Activated CD4-positive, alpha-beta T cell treated with anti-CD3 and anti-CD28 coated beads, Interleukin-2, amount 10 ng/mL, durations not matched to agents 7 days and 5 days (primary cell): ENCODE measurements around the gene WDR12. TPM values are rescaled to one million over a fixed set of nuclear protein-coding genes. Genes with fewer than 3 reads are reported as not detected.
"Not testable (repeated sequence)": the region's sequence is repeated elsewhere in the genome, so short reads cannot be mapped to it uniquely, and the experiment has no call there.

Experiments used
- CTCF ChIA-PET: fragments of 350-600 bp; sonication (Branson Sonifier 250); formaldehyde crosslinking; loops from one replicate; lab custom pipeline; 2021; ENCODE audit warnings: antibody characterized with exemption; lab: Charles Lee
- POLR2A ChIA-PET: fragments of 350-600 bp; sonication (Branson Sonifier 250); formaldehyde crosslinking; loops from one replicate; lab custom pipeline; 2021; ENCODE audit warnings: antibody characterized with exemption; lab: Charles Lee
- DNase-seq: peaks from one replicate; pipeline ENCODE4 v3.0.0-alpha.2; 2020
- H3K27ac Mint-ChIP-seq: one replicate; pipeline ENCODE4 v1.8.0; 2021; ENCODE audit warnings: mild to moderate bottlenecking, moderate library complexity, mixed read lengths
- H3K27me3 Mint-ChIP-seq: one replicate; pipeline ENCODE4 v1.8.0; 2021; ENCODE audit warnings: mixed read lengths
- H3K36me3 Mint-ChIP-seq: one replicate; pipeline ENCODE4 v1.8.0; 2021; ENCODE audit warnings: low read depth, mixed read lengths
- H3K4me1 Mint-ChIP-seq: one replicate; pipeline ENCODE4 v1.8.0; 2021; ENCODE audit warnings: mixed read lengths
- H3K4me3 Mint-ChIP-seq: one replicate; pipeline ENCODE4 v1.8.0; 2021; ENCODE audit warnings: mild to moderate bottlenecking, moderate library complexity, mixed read lengths
- H3K9me3 Mint-ChIP-seq: one replicate; pipeline ENCODE4 v1.8.0; 2021; ENCODE audit warnings: mixed read lengths
- total RNA-seq, 2 experiments: library from RNA; stranded (reverse); gene quantifications; one replicate each; pipeline ENCODE4 v1.2.3, GENCODE V29; 2021

Gene WDR12
- total RNA-seq, 2 experiments from 2014 or later = 44.2 to 51.4 TPM

GRCh38 chr2:202871300-202872141 is 40.0 kb downstream of the WDR12 start, which contains the start of gene ICA1L:
ICA1L (minus strand) TSS chr2:202871766; CDS start chr2:202829009, 42,757 bp downstream.
- Mint-ChIP-seq H3K27ac (peak within 1 kb of the TSS; percentile 90), H3K9me3 (no peaks in the 10 kb centered on the region), H3K36me3 (no peaks in the 10 kb centered on the region), H3K27me3 (no peaks in the 10 kb centered on the region), H3K4me3 (peak within 1 kb of the TSS; percentile 88), H3K4me1 (peaks cover 12% of the 10 kb centered on the region)
- DNase-seq = peak; percentile 66
- CTCF ChIA-PET = interaction anchor here (0.6 to 1.5 kb wide), 9 partner anchors 9 to 944 kb away, joined by 3 to 5 read pairs (median 3); no protein-coding TSS in a partner anchor
- POLR2A ChIA-PET = interaction anchor here (0.6 kb wide), 1 partner anchor 380 kb away, joined by 3 read pairs; no protein-coding TSS in a partner anchor

GRCh38 chr2:202870431-202871299 is 40.8 kb downstream of the WDR12 start:
- Mint-ChIP-seq H3K36me3 (no peaks in the 10 kb centered on the region), H3K4me1 (peaks cover 12% of the 10 kb centered on the region), H3K27me3 (no peaks in the 10 kb centered on the region), H3K4me3 (peak overlapping the region; percentile 88), H3K27ac (peak overlapping the region; percentile 90), H3K9me3 (no peaks in the 10 kb centered on the region)
- peak; percentile 74 for DNase-seq
- ChIA-PET CTCF (interaction anchor here (0.6 to 1.5 kb wide), 7 partner anchors 10 to 282 kb away, joined by 3 to 5 read pairs (median 4); no protein-coding TSS in a partner anchor), POLR2A (interaction anchor here (0.6 kb wide), 2 partner anchors 86 to 379 kb away, joined by 3 read pairs; no protein-coding TSS in a partner anchor)

GRCh38 chr2:202861987-202862386 is 49.5 kb downstream of the WDR12 start:
- H3K27ac Mint-ChIP-seq = no peak overlapping the region
- H3K36me3 Mint-ChIP-seq = no peaks in the 10 kb centered on the region
- no peaks in the 10 kb centered on the region for H3K9me3 Mint-ChIP-seq
- CTCF ChIA-PET = interaction anchor here (0.6 kb wide), 1 partner anchor 479 kb away, joined by 4 read pairs; no protein-coding TSS in a partner anchor
- H3K4me3 Mint-ChIP-seq = no peak overlapping the region
- DNase-seq = no peak
- no peaks in the 10 kb centered on the region for H3K4me1 Mint-ChIP-seq
- POLR2A ChIA-PET = no interaction called here
- no peaks in the 10 kb centered on the region for H3K27me3 Mint-ChIP-seq

- POLR2A ChIA-PET = no interaction called here
- CTCF ChIA-PET = no interaction called here
- H3K4me1 Mint-ChIP-seq = no peaks in the 10 kb centered on the region
- H3K27me3 Mint-ChIP-seq = peaks cover 2% of the 10 kb centered on the region
- no peak overlapping the region for H3K27ac Mint-ChIP-seq
- no peak overlapping the region for H3K4me3 Mint-ChIP-seq
- H3K9me3 Mint-ChIP-seq = no peaks in the 10 kb centered on the region
- H3K36me3 Mint-ChIP-seq = peaks cover 1% of the 10 kb centered on the region
- no peak for DNase-seq
Measured at GRCh38 chr2:202858601-202859000, 52.9 kb downstream of the WDR12 start.

- CTCF ChIA-PET, POLR2A ChIA-PET, H3K27ac Mint-ChIP-seq, DNase-seq, H3K27me3 Mint-ChIP-seq, H3K4me1 Mint-ChIP-seq, H3K9me3 Mint-ChIP-seq, H3K36me3 Mint-ChIP-seq, H3K4me3 Mint-ChIP-seq: not testable (repeated sequence)
Measured at GRCh38 chr2:202849343-202849742, 62.1 kb downstream of the WDR12 start.

- Mint-ChIP-seq H3K27ac (no peak overlapping the region), H3K4me1 (peaks cover 6% of the 10 kb centered on the region), H3K4me3 (no peak overlapping the region), H3K27me3 (no peaks in the 10 kb centered on the region), H3K36me3 (no peaks in the 10 kb centered on the region), H3K9me3 (peaks cover 8% of the 10 kb centered on the region)
- ChIA-PET CTCF (no interaction called here), POLR2A (no interaction called here)
- DNase-seq = no peak
Measured at GRCh38 chr2:202848813-202849212, 62.7 kb downstream of the WDR12 start.

GRCh38 chr2:202847693-202848524 is 63.6 kb downstream of the WDR12 start:
- Mint-ChIP-seq H3K27ac (no peak overlapping the region), H3K4me3 (no peak overlapping the region), H3K9me3 (peaks cover 12% of the 10 kb centered on the region), H3K4me1 (peaks cover 6% of the 10 kb centered on the region), H3K27me3 (no peaks in the 10 kb centered on the region), H3K36me3 (peaks cover 6% of the 10 kb centered on the region)
- ChIA-PET CTCF (interaction anchor here (1.2 kb wide), 1 partner anchor 23 kb away, joined by 3 read pairs; no protein-coding TSS in a partner anchor), POLR2A (no interaction called here)
- no peak for DNase-seq

GRCh38 chr2:202844656-202845055 is 66.8 kb downstream of the WDR12 start:
- POLR2A ChIA-PET = no interaction called here
- DNase-seq = no peak
- H3K27ac Mint-ChIP-seq = no peak overlapping the region
- peaks cover 22% of the 10 kb centered on the region for H3K9me3 Mint-ChIP-seq
- H3K36me3 Mint-ChIP-seq = peaks cover 9% of the 10 kb centered on the region
- H3K4me3 Mint-ChIP-seq = no peak overlapping the region
- no peaks in the 10 kb centered on the region for H3K27me3 Mint-ChIP-seq
- CTCF ChIA-PET = interaction anchor here (1.1 kb wide), 1 partner anchor 46 kb away, joined by 4 read pairs; no protein-coding TSS in a partner anchor
- H3K4me1 Mint-ChIP-seq = peaks cover 6% of the 10 kb centered on the region

GRCh38 chr2:202842690-202843089 is 68.8 kb downstream of the WDR12 start:
- Mint-ChIP-seq H3K4me1 (no peaks in the 10 kb centered on the region), H3K36me3 (peaks cover 9% of the 10 kb centered on the region), H3K27me3 (no peaks in the 10 kb centered on the region), H3K4me3 (no peak overlapping the region), H3K9me3 (peaks cover 20% of the 10 kb centered on the region), H3K27ac (no peak overlapping the region)
- no peak for DNase-seq
- POLR2A ChIA-PET = no interaction called here
- CTCF ChIA-PET = interaction anchor here (0.6 to 1.1 kb wide), 2 partner anchors 9 to 19 kb away, joined by 3 to 4 read pairs; no protein-coding TSS in a partner anchor

GRCh38 chr2:202841090-202841867 is 70.2 kb downstream of the WDR12 start:
- POLR2A ChIA-PET = interaction anchor here (0.6 kb wide), 1 partner anchor 411 kb away, joined by 3 read pairs; no protein-coding TSS in a partner anchor
- Mint-ChIP-seq H3K27ac (no peak overlapping the region), H3K9me3 (peaks cover 18% of the 10 kb centered on the region), H3K36me3 (peaks cover 9% of the 10 kb centered on the region), H3K4me1 (no peaks in the 10 kb centered on the region), H3K27me3 (no peaks in the 10 kb centered on the region), H3K4me3 (no peak overlapping the region)
- DNase-seq = no peak
- CTCF ChIA-PET = interaction anchor here (1.0 kb wide), 1 partner anchor 369 kb away, joined by 3 read pairs; no protein-coding TSS in a partner anchor
